ENCODE data around the gene MAEA.

DNA sequence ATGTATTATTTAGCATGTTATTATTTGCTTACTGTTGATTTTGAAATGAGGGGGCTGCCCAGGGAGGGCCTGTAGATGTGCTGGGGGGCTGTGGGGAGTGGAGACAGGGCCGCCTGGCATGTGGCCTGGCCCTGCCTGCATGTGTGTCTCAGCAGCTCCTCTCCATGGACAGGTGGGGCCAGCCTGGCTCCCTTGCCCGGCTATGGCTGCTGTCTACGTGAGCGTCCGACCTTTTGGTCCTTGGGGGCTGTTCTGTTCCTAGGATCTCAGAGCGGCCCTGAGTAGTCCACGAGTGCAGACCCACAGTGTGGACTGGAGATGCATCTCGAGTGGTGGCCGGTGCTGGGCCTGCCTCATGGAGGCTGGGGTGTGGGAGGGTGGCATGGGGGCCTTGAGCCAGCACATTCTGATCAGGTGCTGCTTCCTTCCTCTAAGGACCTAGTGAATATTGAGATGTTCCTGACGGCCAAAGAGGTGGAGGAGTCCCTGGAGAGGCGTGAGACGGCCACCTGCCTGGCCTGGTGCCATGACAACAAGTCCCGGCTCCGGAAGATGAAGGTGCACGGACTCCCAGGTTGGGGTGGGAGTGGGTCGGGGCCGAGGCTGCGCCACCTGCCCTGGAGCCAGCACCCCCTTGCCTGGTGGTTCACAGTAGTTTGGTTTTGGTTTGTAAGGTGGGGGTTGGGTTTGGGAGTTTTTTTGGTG lies 32.4 kb downstream of the MAEA start:
- TF ChIP-seq, protein P1, sequence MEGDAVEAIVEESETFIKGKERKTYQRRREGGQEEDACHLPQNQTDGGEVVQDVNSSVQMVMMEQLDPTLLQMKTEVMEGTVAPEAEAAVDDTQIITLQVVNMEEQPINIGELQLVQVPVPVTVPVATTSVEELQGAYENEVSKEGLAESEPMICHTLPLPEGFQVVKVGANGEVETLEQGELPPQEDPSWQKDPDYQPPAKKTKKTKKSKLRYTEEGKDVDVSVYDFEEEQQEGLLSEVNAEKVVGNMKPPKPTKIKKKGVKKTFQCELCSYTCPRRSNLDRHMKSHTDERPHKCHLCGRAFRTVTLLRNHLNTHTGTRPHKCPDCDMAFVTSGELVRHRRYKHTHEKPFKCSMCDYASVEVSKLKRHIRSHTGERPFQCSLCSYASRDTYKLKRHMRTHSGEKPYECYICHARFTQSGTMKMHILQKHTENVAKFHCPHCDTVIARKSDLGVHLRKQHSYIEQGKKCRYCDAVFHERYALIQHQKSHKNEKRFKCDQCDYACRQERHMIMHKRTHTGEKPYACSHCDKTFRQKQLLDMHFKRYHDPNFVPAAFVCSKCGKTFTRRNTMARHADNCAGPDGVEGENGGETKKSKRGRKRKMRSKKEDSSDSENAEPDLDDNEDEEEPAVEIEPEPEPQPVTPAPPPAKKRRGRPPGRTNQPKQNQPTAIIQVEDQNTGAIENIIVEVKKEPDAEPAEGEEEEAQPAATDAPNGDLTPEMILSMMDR (IDR thresholded peaks at IDR 0.05; ENCODE audit: control extremely low read depth in 1 of 3, insufficient read depth in 1 of 3, low read depth in 1 of 3, low read length in 3 of 3): no peak
- TF ChIP-seq ZNF274 (IDR thresholded peaks at IDR 0.05; ENCODE audit: borderline replicate concordance, extremely low read depth, low read length) (no peak), CHD2 (IDR thresholded peaks at IDR 0.05; ENCODE audit: low read length) (no peak), EP300 (IDR thresholded peaks at IDR 0.05; ENCODE audit: borderline replicate concordance in 1 of 2, low read depth in 2 of 2, low read length in 2 of 2) (no peak), MAFK (IDR thresholded peaks at IDR 0.05; ENCODE audit: low read depth, low read length) (no peak), TCF12 (IDR thresholded peaks at IDR 0.05; ENCODE audit: low read depth, low read length) (no peak), EZH2 (IDR thresholded peaks at IDR 0.05; ENCODE audit: low read depth, low read length, severe bottlenecking) (no peak), JUN (IDR thresholded peaks at IDR 0.05; ENCODE audit: low read depth, low read length) (no peak), POLR2AphosphoS5 (IDR thresholded peaks at IDR 0.05; ENCODE audit: low read depth, low read length) (no peak), TEAD4 (IDR thresholded peaks at IDR 0.05; ENCODE audit: low read depth, low read length) (no peak), POLR2A (IDR thresholded peaks at IDR 0.05; ENCODE audit: control extremely low read depth in 1 of 2, low read depth in 2 of 2, low read length in 2 of 2) (no peak), SIN3A (conservative IDR thresholded peaks at IDR 0.05 in 1 of 2, IDR thresholded peaks at IDR 0.05 in 1 of 2; ENCODE audit: low read depth in 1 of 2, low read length in 2 of 2) (no peak)
- TF ChIP-seq, protein P2, sequence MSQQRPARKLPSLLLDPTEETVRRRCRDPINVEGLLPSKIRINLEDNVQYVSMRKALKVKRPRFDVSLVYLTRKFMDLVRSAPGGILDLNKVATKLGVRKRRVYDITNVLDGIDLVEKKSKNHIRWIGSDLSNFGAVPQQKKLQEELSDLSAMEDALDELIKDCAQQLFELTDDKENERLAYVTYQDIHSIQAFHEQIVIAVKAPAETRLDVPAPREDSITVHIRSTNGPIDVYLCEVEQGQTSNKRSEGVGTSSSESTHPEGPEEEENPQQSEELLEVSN (IDR thresholded peaks at IDR 0.05): no peak

Measured in H1 (cell line).